Liver (tissue), 3 donors: ENCODE results near the gene KATNB1.

Source experiments
- CTCF ChIP-seq: fragments of 150-350 bp; IDR thresholded peaks from 2 replicates; pipeline ENCODE4 v1.5.1; 2017; ENCODE audit warnings: improper control_type of control experiment, low read depth, low read length; ENCODE audit not compliant: missing input control
- RAD21 ChIP-seq, 2 donors: IDR thresholded peaks; 2 replicates each; pipeline ENCODE4 v1.6.1; 2016; ENCODE audit warnings: antibody characterized with exemption in 2 of 2, mild to moderate bottlenecking in 2 of 2
- RXRA ChIP-seq, 2 donors: IDR thresholded peaks; 2 replicates each; pipeline ENCODE4 v1.6.1; 2017 to 2018; ENCODE audit warnings: antibody characterized with exemption in 2 of 2, mild to moderate bottlenecking in 1 of 2
- donor health status: healthy.
- donor health status: healthy.

GRCh38 chr16:57757883-57758282, 22.3 kb downstream of the KATNB1 start:
- TF ChIP-seq RAD21 (IDR thresholded peaks at IDR 0.05) (no peak), CTCF (no peak), RXRA (IDR thresholded peaks at IDR 0.05) (no peak)
